ENCODE results near the gene VAV3. TPM values are rescaled to one million over a fixed set of nuclear protein-coding genes. Genes with fewer than 3 reads are reported as not detected.

The VAV3 gene
- total and polyA plus RNA-seq, 2 of the 13 experiments (the other 11 are each of a cell fraction or from before 2014, with no cell fraction given): 15.9 to 29.8 TPM

DNA sequence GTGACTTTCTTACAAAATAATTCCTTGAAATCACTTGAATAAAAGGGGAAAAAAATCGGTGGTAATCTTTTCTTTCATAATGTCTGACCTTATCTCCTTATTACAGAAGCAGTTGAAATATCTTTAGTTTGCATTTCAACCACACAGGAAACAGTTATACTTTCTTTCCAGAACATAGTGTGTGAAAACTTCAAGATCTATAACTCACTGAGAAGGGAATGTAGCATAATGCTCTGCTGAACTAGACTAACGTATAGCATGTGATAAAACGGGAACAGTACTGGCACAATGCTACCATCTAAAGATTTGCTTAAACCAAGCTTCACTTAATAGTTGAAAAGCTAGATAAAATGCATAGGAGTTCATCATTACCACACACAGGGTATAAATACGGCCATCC is 45.0 kb downstream of the VAV3 start:
- FAIRE-seq (no peak), DNase-seq (ENCODE audit: low spot score) (no peak), ATAC-seq (no peak)
- BruUV-seq (replicated peaks): no TSS peak
- WGBS (ENCODE audit: low lambda C conversion rate): 8% methylated on average over 4 of the region's 4 CpGs
- no peak overlapping the region for H3K4me2 ChIP-seq (ENCODE audit: low read depth, low read length)
- H4K20me1 ChIP-seq (ENCODE audit: insufficient read depth, low read length): no peaks in the 10 kb centered on the region
- no peak overlapping the region for H3K9ac ChIP-seq (ENCODE audit: insufficient read depth, low read depth, low read length)
- TF ChIP-seq KDM4B (CRISPR knock-in tag; IDR thresholded peaks at IDR 0.05) (no peak), ZNF512B (CRISPR knock-in tag; IDR thresholded peaks at IDR 0.05; ENCODE audit: borderline replicate concordance) (no peak), ZNF564 (CRISPR knock-in tag; IDR thresholded peaks at IDR 0.05) (no peak), KMT2B (CRISPR knock-in tag; IDR thresholded peaks at IDR 0.05) (no peak), KAT8 (CRISPR knock-in tag; IDR thresholded peaks at IDR 0.05) (no peak), CHCHD3 (CRISPR knock-in tag; IDR thresholded peaks at IDR 0.05) (no peak), ZNF660 (CRISPR knock-in tag; IDR thresholded peaks at IDR 0.05; ENCODE audit: borderline replicate concordance, low read depth) (no peak), RARA (CRISPR knock-in tag; IDR thresholded peaks at IDR 0.05) (no peak)
- TF ChIP-seq, protein P1, sequence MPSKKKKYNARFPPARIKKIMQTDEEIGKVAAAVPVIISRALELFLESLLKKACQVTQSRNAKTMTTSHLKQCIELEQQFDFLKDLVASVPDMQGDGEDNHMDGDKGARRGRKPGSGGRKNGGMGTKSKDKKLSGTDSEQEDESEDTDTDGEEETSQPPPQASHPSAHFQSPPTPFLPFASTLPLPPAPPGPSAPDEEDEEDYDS (CRISPR knock-in tag; IDR thresholded peaks at IDR 0.05): no peak
- H3K9me3 ChIP-seq (ENCODE audit: low read length): no peaks in the 10 kb centered on the region
- no peak overlapping the region for H3K4me3 ChIP-seq (replicated peaks in 1 of 3; ENCODE audit: insufficient read depth in 1 of 3, low read depth in 2 of 3, low read length in 3 of 3)
- ChIA-PET CTCF (ENCODE audit: low intra/inter-chr PET ratio, low total read pairs) (no interaction called here), POLR2A (no interaction called here)
- no peaks in the 10 kb centered on the region for H3K4me1 ChIP-seq (ENCODE audit: insufficient read depth, low read length)
- H3K36me3 ChIP-seq (replicated peaks in 1 of 2; ENCODE audit: control insufficient read depth in 1 of 2, insufficient read depth in 2 of 2, low read length in 2 of 2): no peaks in the 10 kb centered on the region
- H3K27me3 ChIP-seq (ENCODE audit: control insufficient read depth in 1 of 2, insufficient read depth in 2 of 2, low read length in 2 of 2): no peaks in the 10 kb centered on the region
- no peak overlapping the region for H3K27ac ChIP-seq (ENCODE audit: extremely low read length, insufficient read depth, low read length)
- no peak overlapping the region for H2AFZ ChIP-seq (ENCODE audit: low read length)
- H3K79me2 ChIP-seq (ENCODE audit: insufficient read depth, low read length): no peaks in the 10 kb centered on the region
- intact Hi-C loops (cut with micrococcal nuclease; ENCODE audit: unreplicated experiment) (no loop called here), in situ Hi-C loops (cut with HindIII; ENCODE audit: extremely low pct_ligation_motif_present, low pct_unique_long_range_greater_than_20kb) (no loop called here)
